DND-41 (cell line): ENCODE measurements around the gene OR2A14.

Experiments used
- ATAC-seq: fragments of 200-7000 bp; cut with Tn5 transposase; 3 replicates; pipeline ENCODE4 v1.9.1; 2021; ENCODE audit warnings: low read depth; ENCODE audit not compliant: insufficient read depth
- DNase-seq: peaks from one replicate; pipeline ENCODE4 v3.0.0-alpha.2; 2020
- H2AFZ ChIP-seq: 2 replicates; pipeline ENCODE4 v1.6.0; 2012; ENCODE audit warnings: low read depth, low read length
- H3K27ac ChIP-seq: 2 replicates; pipeline ENCODE4 v1.5.1; 2012; ENCODE audit warnings: low read length, inconsistent platforms
- H3K27me3 ChIP-seq: fragments of 200-600 bp; sonication (generic); 2 replicates; pipeline ENCODE4 v1.6.0; 2012; ENCODE audit warnings: low read length, mild to moderate bottlenecking, inconsistent platforms; ENCODE audit not compliant: insufficient read depth, poor library complexity
- H3K36me3 ChIP-seq: 2 replicates; pipeline ENCODE4 v1.5.1; 2012; ENCODE audit warnings: low read length, inconsistent platforms; ENCODE audit not compliant: insufficient read depth
- H3K4me1 ChIP-seq: 2 replicates; pipeline ENCODE4 v1.5.1; 2012; ENCODE audit warnings: mild to moderate bottlenecking, low read length; ENCODE audit not compliant: insufficient read depth
- H3K4me2 ChIP-seq: 2 replicates; pipeline ENCODE4 v1.6.0; 2012; ENCODE audit warnings: mild to moderate bottlenecking, moderate library complexity, low read length, inconsistent platforms; ENCODE audit not compliant: insufficient read depth
- H3K4me3 ChIP-seq, 2 experiments: fragments of 200-600 bp in 1 of 2; shearing (Covaris generic) in 1 of 2; 2 replicates each; pipeline ENCODE4 v1.5.1; 2012 to 2016; ENCODE audit warnings: inconsistent platforms in 2 of 2, low read length in 2 of 2, mild to moderate bottlenecking in 2 of 2, low read depth in 1 of 2, moderate library complexity in 1 of 2
- H3K79me2 ChIP-seq: 2 replicates; pipeline ENCODE4 v1.6.0; 2012; ENCODE audit warnings: low read length, inconsistent platforms; ENCODE audit not compliant: insufficient read depth
- H3K9ac ChIP-seq: 2 replicates; pipeline ENCODE4 v1.6.0; 2012; ENCODE audit warnings: low read depth, mild to moderate bottlenecking, inconsistent platforms, low read length, moderate library complexity
- H3K9me3 ChIP-seq: 2 replicates; pipeline ENCODE4 v1.5.1; 2012; ENCODE audit warnings: low read length, moderate library complexity, mild to moderate bottlenecking, inconsistent platforms; ENCODE audit not compliant: insufficient read depth, severe bottlenecking
- H4K20me1 ChIP-seq: 2 replicates; pipeline ENCODE4 v1.6.0; 2012; ENCODE audit warnings: low read length; ENCODE audit not compliant: insufficient read depth
- EZH2 ChIP-seq: IDR thresholded peaks from 3 replicates; pipeline ENCODE4 v1.6.1; 2012; ENCODE audit warnings: borderline replicate concordance, low read depth, mild to moderate bottlenecking, moderate library complexity, low read length, inconsistent platforms; ENCODE audit not compliant: severe bottlenecking
- TF ChIP-seq, protein P1 (sequence below): IDR thresholded peaks from 2 replicates; pipeline ENCODE4 v1.5.1; 2012; ENCODE audit warnings: borderline replicate concordance, low read length, moderate library complexity, mild to moderate bottlenecking; ENCODE audit not compliant: poor library complexity, severe bottlenecking; ENCODE audit errors: extremely low read depth

Gene OR2A14

DNA sequence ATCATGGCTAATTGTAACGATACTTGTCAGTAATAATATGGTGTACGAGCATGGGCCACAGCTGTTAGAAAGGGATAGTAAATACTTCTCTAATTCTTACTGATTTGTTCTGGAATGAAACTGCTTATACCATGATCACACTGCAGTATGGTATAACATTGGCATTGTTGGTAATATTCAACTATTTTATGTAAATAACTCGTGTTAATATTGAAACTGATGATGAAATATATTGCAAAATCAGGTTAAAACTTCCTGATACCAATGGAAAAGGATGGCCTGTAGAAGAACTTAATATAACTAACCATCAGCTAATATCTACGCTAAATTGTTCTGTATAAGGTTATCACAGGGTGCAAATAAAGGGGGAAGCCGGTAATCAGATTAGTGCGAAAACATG, 10.3 kb downstream of the OR2A14 start:
- H3K9me3 ChIP-seq, result no peaks in the 10 kb centered on the region
- H3K27me3 ChIP-seq, result no peaks in the 10 kb centered on the region
- no peak overlapping the region for H3K9ac ChIP-seq
- H3K4me3 ChIP-seq, result no peak overlapping the region
- no peak overlapping the region for H3K27ac ChIP-seq
- H4K20me1 ChIP-seq, result no peaks in the 10 kb centered on the region
- ATAC-seq (no peak), DNase-seq (no peak)
- H2AFZ ChIP-seq, result no peak overlapping the region
- H3K4me1 ChIP-seq, result no peaks in the 10 kb centered on the region
- no peak overlapping the region for H3K4me2 ChIP-seq
- H3K79me2 ChIP-seq, result no peaks in the 10 kb centered on the region
- H3K36me3 ChIP-seq, result no peaks in the 10 kb centered on the region
- TF ChIP-seq, protein P1, sequence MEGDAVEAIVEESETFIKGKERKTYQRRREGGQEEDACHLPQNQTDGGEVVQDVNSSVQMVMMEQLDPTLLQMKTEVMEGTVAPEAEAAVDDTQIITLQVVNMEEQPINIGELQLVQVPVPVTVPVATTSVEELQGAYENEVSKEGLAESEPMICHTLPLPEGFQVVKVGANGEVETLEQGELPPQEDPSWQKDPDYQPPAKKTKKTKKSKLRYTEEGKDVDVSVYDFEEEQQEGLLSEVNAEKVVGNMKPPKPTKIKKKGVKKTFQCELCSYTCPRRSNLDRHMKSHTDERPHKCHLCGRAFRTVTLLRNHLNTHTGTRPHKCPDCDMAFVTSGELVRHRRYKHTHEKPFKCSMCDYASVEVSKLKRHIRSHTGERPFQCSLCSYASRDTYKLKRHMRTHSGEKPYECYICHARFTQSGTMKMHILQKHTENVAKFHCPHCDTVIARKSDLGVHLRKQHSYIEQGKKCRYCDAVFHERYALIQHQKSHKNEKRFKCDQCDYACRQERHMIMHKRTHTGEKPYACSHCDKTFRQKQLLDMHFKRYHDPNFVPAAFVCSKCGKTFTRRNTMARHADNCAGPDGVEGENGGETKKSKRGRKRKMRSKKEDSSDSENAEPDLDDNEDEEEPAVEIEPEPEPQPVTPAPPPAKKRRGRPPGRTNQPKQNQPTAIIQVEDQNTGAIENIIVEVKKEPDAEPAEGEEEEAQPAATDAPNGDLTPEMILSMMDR, result no peak
- TF ChIP-seq EZH2, result no peak

DNA sequence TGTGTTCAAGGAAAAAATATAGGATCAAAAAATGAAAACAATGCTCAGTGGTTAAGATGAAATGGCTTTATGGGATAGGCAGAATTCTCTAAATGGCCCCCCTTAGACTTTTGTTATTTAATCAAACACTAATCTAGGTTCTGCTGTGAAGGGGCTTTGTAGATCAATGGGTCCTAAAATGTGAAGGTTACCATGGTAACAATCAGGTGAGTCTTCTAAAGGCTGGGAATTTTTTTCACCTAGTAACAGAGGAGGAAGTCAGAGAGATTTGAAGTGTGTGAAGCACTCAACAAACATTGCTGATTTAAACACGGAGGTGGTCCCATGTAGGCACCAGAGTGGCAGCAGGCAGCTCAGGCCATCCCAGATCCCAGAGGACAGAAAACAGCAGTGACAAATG, 11.1 kb downstream of the OR2A14 start:
- no peak overlapping the region for H3K27ac ChIP-seq
- H4K20me1 ChIP-seq, result no peaks in the 10 kb centered on the region
- no peak overlapping the region for H3K4me3 ChIP-seq
- no peaks in the 10 kb centered on the region for H3K36me3 ChIP-seq
- no peak for DNase-seq
- H3K4me2 ChIP-seq, result no peak overlapping the region
- no peaks in the 10 kb centered on the region for H3K4me1 ChIP-seq
- no peak for TF ChIP-seq EZH2
- TF ChIP-seq, protein P1, result no peak
- H3K27me3 ChIP-seq, result no peaks in the 10 kb centered on the region
- H3K9ac ChIP-seq, result no peak overlapping the region
- H3K9me3 ChIP-seq, result no peaks in the 10 kb centered on the region
- H2AFZ ChIP-seq, result no peak overlapping the region
- no peaks in the 10 kb centered on the region for H3K79me2 ChIP-seq
- ATAC-seq, result no peak

DNA sequence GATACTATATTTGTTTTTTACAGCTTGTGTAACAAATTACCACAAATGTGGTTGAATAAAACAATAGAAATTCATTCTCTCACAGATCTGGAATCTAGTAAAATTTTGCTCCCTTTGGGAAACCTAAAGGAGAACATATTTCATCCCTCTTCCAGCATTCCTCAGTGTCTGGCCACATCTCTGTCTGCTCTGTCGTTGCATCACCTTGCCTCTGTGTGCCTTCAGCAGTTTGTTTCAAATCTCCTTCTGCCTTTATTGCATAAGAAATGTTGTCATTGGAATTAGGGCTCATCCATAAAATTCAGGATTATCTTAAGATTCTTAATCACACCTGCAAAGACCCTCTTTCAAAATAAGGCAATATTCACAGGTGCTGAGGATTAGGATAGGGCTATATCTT, 14.5 kb downstream of the OR2A14 start:
- H3K27ac ChIP-seq, result no peak overlapping the region
- ATAC-seq (no peak), DNase-seq (no peak)
- no peak overlapping the region for H3K4me3 ChIP-seq
- H3K9me3 ChIP-seq, result no peaks in the 10 kb centered on the region
- H3K36me3 ChIP-seq, result no peaks in the 10 kb centered on the region
- TF ChIP-seq, protein P1, result no peak
- no peak for TF ChIP-seq EZH2
- H4K20me1 ChIP-seq, result no peaks in the 10 kb centered on the region
- no peaks in the 10 kb centered on the region for H3K4me1 ChIP-seq
- H2AFZ ChIP-seq, result no peak overlapping the region
- H3K79me2 ChIP-seq, result no peaks in the 10 kb centered on the region
- H3K9ac ChIP-seq, result no peak overlapping the region
- H3K27me3 ChIP-seq, result no peaks in the 10 kb centered on the region
- H3K4me2 ChIP-seq, result no peak overlapping the region

DNA sequence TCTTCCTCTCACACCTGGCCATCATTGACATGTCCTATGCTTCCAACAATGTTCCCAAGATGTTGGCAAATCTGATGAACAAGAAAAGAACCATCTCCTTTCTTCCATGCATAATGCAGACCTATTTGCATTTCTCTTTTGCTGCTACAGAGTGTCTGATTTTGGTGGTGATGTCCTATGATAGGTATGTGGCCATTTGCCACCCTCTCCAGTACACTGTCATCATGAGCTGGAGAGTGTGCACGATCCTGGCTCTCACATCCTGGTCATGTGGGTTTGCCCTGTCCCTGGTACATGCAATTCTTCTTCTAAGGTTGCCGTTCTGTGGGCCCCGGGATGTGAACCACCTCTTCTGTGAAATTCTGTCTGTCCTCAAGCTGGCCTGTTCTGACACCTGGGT, 19.2 kb downstream of the OR2A14 start:
- Histone ChIP-seq H3K36me3 (no peaks in the 10 kb centered on the region), H3K27me3 (no peaks in the 10 kb centered on the region), H3K9me3 (peaks cover 2% of the 10 kb centered on the region), H4K20me1 (no peaks in the 10 kb centered on the region), H3K4me1 (no peaks in the 10 kb centered on the region), H3K4me2 (no peak overlapping the region), H3K79me2 (no peaks in the 10 kb centered on the region), H2AFZ (no peak overlapping the region), H3K9ac (no peak overlapping the region), H3K4me3 (no peak overlapping the region), H3K27ac (no peak overlapping the region)
- ATAC-seq, result no peak
- TF ChIP-seq EZH2, result no peak
- TF ChIP-seq, protein P1, result no peak
- DNase-seq, result no peak
